Measurements from ENCODE around the gene LIAS. TPM values are rescaled to one million over a fixed set of nuclear protein-coding genes. Genes with fewer than 3 reads are reported as not detected.
"Not testable (repeated sequence)": the region's sequence is repeated elsewhere in the genome, so short reads cannot be mapped to it uniquely, and the experiment has no call there.

LIAS gene
- polyA plus RNA-seq, 2 donors, result 14.2 to 15.2 TPM

GRCh38 chr4:39495446-39496213 is 36.8 kb downstream of the LIAS start:
- no peaks in the 10 kb centered on the region for H3K27me3 ChIP-seq (ENCODE audit: control insufficient read depth in 1 of 2, insufficient read depth in 2 of 2, low read length in 2 of 2)
- no peak overlapping the region for H3K4me3 ChIP-seq (ENCODE audit: low read depth in 1 of 2, low read length in 2 of 2)
- no peaks in the 10 kb centered on the region for H3K9me3 ChIP-seq (ENCODE audit: control insufficient read depth in 2 of 2, insufficient read depth in 1 of 2, low read depth in 1 of 2, low read length in 1 of 2)
- peaks cover 2 to 3% of the 10 kb centered on the region in 2 donors for H3K36me3 ChIP-seq (ENCODE audit: control insufficient read depth in 2 of 2, insufficient read depth in 2 of 2, low read length in 1 of 2)
- WGBS, 2 donors, result 37 to 51% methylated on average over 4 of the region's 4 CpGs
- no peaks in the 10 kb centered on the region for H3K4me1 ChIP-seq (ENCODE audit: control insufficient read depth in 2 of 2, insufficient read depth in 2 of 2, low read length in 1 of 2)
- H3K27ac ChIP-seq (ENCODE audit: low read depth in 2 of 2, low read length in 1 of 2), result peak overlapping the region; percentile 84 to 93

GRCh38 chr4:39497909-39498726 is 39.3 kb downstream of the LIAS start:
- WGBS, 2 donors, result 86% methylated on average over 1 of the region's 1 CpG
- H3K9me3 ChIP-seq (ENCODE audit: control insufficient read depth in 2 of 2, insufficient read depth in 1 of 2, low read depth in 1 of 2, low read length in 1 of 2), result no peaks in the 10 kb centered on the region
- no peaks in the 10 kb centered on the region for H3K27me3 ChIP-seq (ENCODE audit: control insufficient read depth in 1 of 2, insufficient read depth in 2 of 2, low read length in 2 of 2)
- no peak overlapping the region for H3K27ac ChIP-seq (ENCODE audit: low read depth in 2 of 2, low read length in 1 of 2)
- H3K36me3 ChIP-seq (ENCODE audit: control insufficient read depth in 2 of 2, insufficient read depth in 2 of 2, low read length in 1 of 2), result peaks cover 3% of the 10 kb centered on the region in 2 donors
- no peak overlapping the region for H3K4me3 ChIP-seq (ENCODE audit: low read depth in 1 of 2, low read length in 2 of 2)
- H3K4me1 ChIP-seq (ENCODE audit: control insufficient read depth in 2 of 2, insufficient read depth in 2 of 2, low read length in 1 of 2), result no peaks in the 10 kb centered on the region

GRCh38 chr4:39498727-39499020 is 39.8 kb downstream of the LIAS start:
- no peaks in the 10 kb centered on the region for H3K4me1 ChIP-seq (ENCODE audit: control insufficient read depth in 2 of 2, insufficient read depth in 2 of 2, low read length in 1 of 2)
- H3K9me3 ChIP-seq (ENCODE audit: control insufficient read depth in 2 of 2, insufficient read depth in 1 of 2, low read depth in 1 of 2, low read length in 1 of 2), result no peaks in the 10 kb centered on the region
- peaks cover 3 to 6% of the 10 kb centered on the region in 2 donors for H3K36me3 ChIP-seq (ENCODE audit: control insufficient read depth in 2 of 2, insufficient read depth in 2 of 2, low read length in 1 of 2)
- no peak overlapping the region for H3K4me3 ChIP-seq (ENCODE audit: low read depth in 1 of 2, low read length in 2 of 2)
- no peaks in the 10 kb centered on the region for H3K27me3 ChIP-seq (ENCODE audit: control insufficient read depth in 1 of 2, insufficient read depth in 2 of 2, low read length in 2 of 2)
- H3K27ac ChIP-seq (ENCODE audit: low read depth in 2 of 2, low read length in 1 of 2), result no peak overlapping the region

GRCh38 chr4:39502019-39502663 is 43.3 kb downstream of the LIAS start:
- Histone ChIP-seq H3K4me3 (ENCODE audit: low read depth in 1 of 2, low read length in 2 of 2) (no peak overlapping the region), H3K36me3 (ENCODE audit: control insufficient read depth in 2 of 2, insufficient read depth in 2 of 2, low read length in 1 of 2) (peaks cover 3 to 10% of the 10 kb centered on the region in 2 donors), H3K27me3 (ENCODE audit: control insufficient read depth in 1 of 2, insufficient read depth in 2 of 2, low read length in 2 of 2) (no peaks in the 10 kb centered on the region), H3K27ac (ENCODE audit: low read depth in 2 of 2, low read length in 1 of 2) (no peak overlapping the region), H3K4me1 (ENCODE audit: control insufficient read depth in 2 of 2, insufficient read depth in 2 of 2, low read length in 1 of 2) (no peaks in the 10 kb centered on the region), H3K9me3 (ENCODE audit: control insufficient read depth in 2 of 2, insufficient read depth in 1 of 2, low read depth in 1 of 2, low read length in 1 of 2) (no peaks in the 10 kb centered on the region)

- not testable (repeated sequence) for H3K4me1 ChIP-seq (ENCODE audit: control insufficient read depth in 2 of 2, insufficient read depth in 2 of 2, low read length in 1 of 2); H3K9me3 ChIP-seq (ENCODE audit: control insufficient read depth in 2 of 2, insufficient read depth in 1 of 2, low read depth in 1 of 2, low read length in 1 of 2); H3K27me3 ChIP-seq (ENCODE audit: control insufficient read depth in 1 of 2, insufficient read depth in 2 of 2, low read length in 2 of 2); H3K4me3 ChIP-seq (ENCODE audit: low read depth in 1 of 2, low read length in 2 of 2); H3K27ac ChIP-seq (ENCODE audit: low read depth in 2 of 2, low read length in 1 of 2)
- H3K36me3 ChIP-seq (ENCODE audit: control insufficient read depth in 2 of 2, insufficient read depth in 2 of 2, low read length in 1 of 2), result peaks cover 3 to 14% of the 10 kb centered on the region in 2 donors
- WGBS, 2 donors, result 88 to 90% methylated on average over 4 of the region's 4 CpGs
These were observed 43.8 kb downstream of the LIAS start for GRCh38 chr4:39502664-39503035.

GRCh38 chr4:39504538-39504937 is 45.7 kb downstream of the LIAS start:
- no peak overlapping the region for H3K4me3 ChIP-seq (ENCODE audit: low read depth in 1 of 2, low read length in 2 of 2)
- no peaks in the 10 kb centered on the region for H3K27me3 ChIP-seq (ENCODE audit: control insufficient read depth in 1 of 2, insufficient read depth in 2 of 2, low read length in 2 of 2)
- 96 to 98% methylated on average over 2 of the region's 2 CpGs for WGBS, 2 donors
- H3K4me1 ChIP-seq (ENCODE audit: control insufficient read depth in 2 of 2, insufficient read depth in 2 of 2, low read length in 1 of 2), result no peaks in the 10 kb centered on the region
- H3K27ac ChIP-seq (ENCODE audit: low read depth in 2 of 2, low read length in 1 of 2), result no peak overlapping the region
- peaks cover 6 to 20% of the 10 kb centered on the region in 2 donors for H3K36me3 ChIP-seq (ENCODE audit: control insufficient read depth in 2 of 2, insufficient read depth in 2 of 2, low read length in 1 of 2)
- no peaks in the 10 kb centered on the region for H3K9me3 ChIP-seq (ENCODE audit: control insufficient read depth in 2 of 2, insufficient read depth in 1 of 2, low read depth in 1 of 2, low read length in 1 of 2)

GRCh38 chr4:39505581-39505980 is 46.7 kb downstream of the LIAS start:
- no peaks in the 10 kb centered on the region for H3K9me3 ChIP-seq (ENCODE audit: control insufficient read depth in 2 of 2, insufficient read depth in 1 of 2, low read depth in 1 of 2, low read length in 1 of 2)
- 65 to 81% methylated on average over 1 of the region's 1 CpG for WGBS, 2 donors
- peaks cover 9 to 21% of the 10 kb centered on the region in 2 donors for H3K36me3 ChIP-seq (ENCODE audit: control insufficient read depth in 2 of 2, insufficient read depth in 2 of 2, low read length in 1 of 2)

GRCh38 chr4:39510348-39510929 is 51.6 kb downstream of the LIAS start:
- peaks cover 0 to 2% of the 10 kb centered on the region in 2 donors for H3K4me1 ChIP-seq (ENCODE audit: control insufficient read depth in 2 of 2, insufficient read depth in 2 of 2, low read length in 1 of 2)
- 97 to 98% methylated on average over 5 of the region's 5 CpGs for WGBS, 2 donors
- no peaks in the 10 kb centered on the region for H3K9me3 ChIP-seq (ENCODE audit: control insufficient read depth in 2 of 2, insufficient read depth in 1 of 2, low read depth in 1 of 2, low read length in 1 of 2)
- no peak overlapping the region for H3K4me3 ChIP-seq (ENCODE audit: low read depth in 1 of 2, low read length in 2 of 2)
- H3K27ac ChIP-seq (ENCODE audit: low read depth in 2 of 2, low read length in 1 of 2), result no peak overlapping the region
- H3K36me3 ChIP-seq (ENCODE audit: control insufficient read depth in 2 of 2, insufficient read depth in 2 of 2, low read length in 1 of 2), result peaks cover 9 to 14% of the 10 kb centered on the region in 2 donors
- no peaks in the 10 kb centered on the region for H3K27me3 ChIP-seq (ENCODE audit: control insufficient read depth in 1 of 2, insufficient read depth in 2 of 2, low read length in 2 of 2)

More at GRCh38 chr4:39505581-39505980, 46.7 kb downstream of the LIAS start:
- Histone ChIP-seq H3K27ac (ENCODE audit: low read depth in 2 of 2, low read length in 1 of 2) (no peak overlapping the region), H3K4me1 (ENCODE audit: control insufficient read depth in 2 of 2, insufficient read depth in 2 of 2, low read length in 1 of 2) (no peaks in the 10 kb centered on the region), H3K4me3 (ENCODE audit: low read depth in 1 of 2, low read length in 2 of 2) (no peak overlapping the region), H3K27me3 (ENCODE audit: control insufficient read depth in 1 of 2, insufficient read depth in 2 of 2, low read length in 2 of 2) (no peaks in the 10 kb centered on the region)

GRCh38 chr4:39514266-39514665 is 55.4 kb downstream of the LIAS start:
- H3K36me3 ChIP-seq (ENCODE audit: control insufficient read depth in 2 of 2, insufficient read depth in 2 of 2, low read length in 1 of 2); H3K4me1 ChIP-seq (ENCODE audit: control insufficient read depth in 2 of 2, insufficient read depth in 2 of 2, low read length in 1 of 2); H3K4me3 ChIP-seq (ENCODE audit: low read depth in 1 of 2, low read length in 2 of 2); H3K9me3 ChIP-seq (ENCODE audit: control insufficient read depth in 2 of 2, insufficient read depth in 1 of 2, low read depth in 1 of 2, low read length in 1 of 2); H3K27me3 ChIP-seq (ENCODE audit: control insufficient read depth in 1 of 2, insufficient read depth in 2 of 2, low read length in 2 of 2): not testable (repeated sequence)
- H3K27ac ChIP-seq (ENCODE audit: low read depth in 2 of 2, low read length in 1 of 2), result peak overlapping the region in 1 of 2 donors; percentile 21
- WGBS, 2 donors, result 100% methylated on average over 1 of the region's 1 CpG

Data from esophagus (tissue), 2 donors.